PC-3 (cell line): ENCODE results near the gene HIVEP3. TPM values are rescaled to one million over a fixed set of nuclear protein-coding genes. Genes with fewer than 3 reads are reported as not detected.

Experiments used
- ATAC-seq: fragments of 200-7000 bp; cut with Tn5 transposase; 2 replicates; pipeline ENCODE4 v1.9.1; 2020; ENCODE audit warnings: mild to moderate bottlenecking, moderate library complexity
- BruUV-seq: library from RNA; stranded (reverse); fragments of 400-500 nt; replicated peaks from 2 replicates; lab custom pipeline; 2021; lab: Mats Ljungman, UMichigan
- CTCF ChIA-PET: fragments of 300-600 bp; sonication (Branson Sonifier 250); formaldehyde crosslinking; loops from one replicate; lab custom pipeline; 2022; ENCODE audit warnings: antibody characterized with exemption; lab: Charles Lee
- POLR2A ChIA-PET: fragments of 300-600 bp; sonication (Branson Sonifier 250); formaldehyde crosslinking; loops from one replicate; lab custom pipeline; 2022; ENCODE audit warnings: antibody characterized with exemption; ENCODE audit not compliant: unreplicated experiment; lab: Charles Lee
- DNase-seq: peaks from one replicate; pipeline ENCODE4 v3.0.0-alpha.2; 2015
- H2AFZ ChIP-seq: fragments of 300-600 bp; sonication (generic); 2 replicates; pipeline ENCODE4 v1.6.0; 2016; ENCODE audit warnings: antibody characterized with exemption, low read length
- H3F3A ChIP-seq: fragments of 300-600 bp; sonication (generic); one replicate; pipeline ENCODE4 v1.6.0; 2017; ENCODE audit warnings: antibody characterized with exemption, low read length, control low read depth, mild to moderate bottlenecking; ENCODE audit not compliant: unreplicated experiment
- H3K27ac ChIP-seq: fragments of 300-600 bp; sonication (generic); 2 replicates; pipeline ENCODE4 v1.5.1; 2016; ENCODE audit warnings: mild to moderate bottlenecking, low read length
- H3K27me3 ChIP-seq: fragments of 300-600 bp; sonication (generic); 2 replicates; pipeline ENCODE4 v1.6.1; 2016; ENCODE audit warnings: low read length, mixed read lengths
- H3K36me3 ChIP-seq: fragments of 300-600 bp; sonication (generic); 2 replicates; pipeline ENCODE4 v1.6.1; 2016; ENCODE audit warnings: low read depth, mixed run types, low read length, mixed read lengths
- H3K4me1 ChIP-seq: fragments of 300-600 bp; sonication (generic); 2 replicates; pipeline ENCODE4 v1.5.1; 2016; ENCODE audit warnings: low read length; ENCODE audit not compliant: insufficient read depth
- H3K4me2 ChIP-seq: fragments of 300-600 bp; sonication (generic); 2 replicates; pipeline ENCODE4 v1.6.0; 2016; ENCODE audit warnings: low read length
- H3K4me3 ChIP-seq: fragments of 300-600 bp; sonication (generic); 2 replicates; pipeline ENCODE4 v1.5.1; 2016; ENCODE audit warnings: mild to moderate bottlenecking, low read length, mixed read lengths
- H3K79me2 ChIP-seq: fragments of 300-600 bp; sonication (generic); 2 replicates; pipeline ENCODE4 v1.6.1; 2017; ENCODE audit warnings: low read length, mixed read lengths
- H3K9ac ChIP-seq: fragments of 300-600 bp; sonication (generic); 2 replicates; pipeline ENCODE4 v1.6.0; 2016; ENCODE audit warnings: mild to moderate bottlenecking, low read length
- H3K9me2 ChIP-seq: fragments of 300-600 bp; sonication (generic); replicated peaks from 2 replicates; pipeline ENCODE4 v1.6.1; 2016; ENCODE audit warnings: mixed run types, low read length, mixed read lengths
- H3K9me3 ChIP-seq: fragments of 300-600 bp; sonication (generic); 2 replicates; pipeline ENCODE4 v1.6.1; 2016; ENCODE audit warnings: low read length, mixed read lengths
- H4K20me1 ChIP-seq: fragments of 300-600 bp; sonication (generic); 2 replicates; pipeline ENCODE4 v1.6.1; 2016; ENCODE audit warnings: low read length, mixed read lengths
- EZH2 ChIP-seq: fragments of 300-600 bp; sonication (generic); IDR thresholded peaks from one replicate; pipeline ENCODE4 v1.6.1; 2017; ENCODE audit warnings: antibody characterized with exemption, mild to moderate bottlenecking, low read length; ENCODE audit not compliant: unreplicated experiment
- EZH2phosphoT487 ChIP-seq: fragments of 300-600 bp; sonication (generic); IDR thresholded peaks from 2 replicates; pipeline ENCODE4 v1.6.1; 2018; ENCODE audit warnings: mild to moderate bottlenecking, antibody characterized with exemption, low read length, borderline replicate concordance
- intact Hi-C: fragments of 100-400 bp; cut with micrococcal nuclease; formaldehyde crosslinking; loops from 2 replicates; pipeline ENCODE4 v1.9.0; 2023
- total RNA-seq: library from RNA; depleted of rRNA; stranded (reverse); fragments of >200 nt; gene quantifications from 2 replicates; pipeline ENCODE4 v1.2.3, GENCODE V29; 2014
- TF ChIP-seq, protein P1 (sequence below): fragments of 300-600 bp; sonication (generic); conservative IDR thresholded peaks from 2 replicates; pipeline ENCODE4 v1.5.1; 2017; ENCODE audit warnings: antibody characterized with exemption, low read depth, mild to moderate bottlenecking, low read length

Gene HIVEP3
- total RNA-seq, 1 experiment from 2014 or later: 9.8 TPM

DNA sequence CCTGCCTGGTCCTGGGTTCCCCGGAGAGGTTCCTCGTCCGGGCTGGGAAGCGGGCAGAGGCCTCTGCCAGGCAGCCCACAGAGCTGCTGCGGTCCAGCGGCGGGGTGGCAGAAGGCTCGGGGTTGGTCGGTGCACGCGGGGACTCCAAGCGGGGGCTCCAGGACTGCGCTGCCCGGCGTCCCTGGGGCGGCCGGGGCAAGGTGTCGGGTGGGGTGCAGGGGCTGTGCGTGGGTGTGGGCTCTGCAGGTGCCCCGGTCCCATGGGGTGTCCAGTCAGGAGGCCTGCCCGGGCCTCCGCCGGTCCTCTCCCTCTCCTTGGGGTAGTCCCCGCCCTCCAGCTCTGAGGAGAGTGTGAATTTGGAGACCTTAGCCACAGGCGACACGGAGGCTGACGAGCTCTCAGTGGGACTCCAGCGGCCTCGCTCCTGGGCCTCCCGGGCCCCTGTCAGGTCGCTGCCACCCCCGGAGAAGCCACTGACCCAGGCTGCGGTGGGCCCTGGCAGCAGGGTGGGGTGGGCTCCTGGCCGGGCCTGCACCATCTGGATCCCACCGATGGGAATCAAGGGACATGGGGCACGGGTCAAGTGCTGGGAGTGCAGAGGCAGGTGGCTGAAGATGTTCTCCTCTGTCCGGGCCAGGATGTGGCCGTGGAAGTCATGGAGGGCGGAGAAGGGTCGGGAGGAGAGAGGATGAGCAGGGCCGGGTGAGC lies 408.0 kb downstream of the HIVEP3 start:
- Histone ChIP-seq H3K9me3 (no peaks in the 10 kb centered on the region), H4K20me1 (no peaks in the 10 kb centered on the region), H3K4me1 (peaks cover 20% of the 10 kb centered on the region), H2AFZ (no peak overlapping the region), H3K4me2 (no peak overlapping the region), H3K27ac (no peak overlapping the region), H3F3A (peaks cover 7% of the 10 kb centered on the region), H3K79me2 (no peaks in the 10 kb centered on the region), H3K36me3 (no peaks in the 10 kb centered on the region), H3K27me3 (no peaks in the 10 kb centered on the region), H3K9me2 (no peaks in the 10 kb centered on the region), H3K4me3 (no peak overlapping the region), H3K9ac (no peak overlapping the region)
- BruUV-seq: no TSS peak
- TF ChIP-seq EZH2: no peak
- no peak for TF ChIP-seq EZH2phosphoT487
- TF ChIP-seq, protein P1, sequence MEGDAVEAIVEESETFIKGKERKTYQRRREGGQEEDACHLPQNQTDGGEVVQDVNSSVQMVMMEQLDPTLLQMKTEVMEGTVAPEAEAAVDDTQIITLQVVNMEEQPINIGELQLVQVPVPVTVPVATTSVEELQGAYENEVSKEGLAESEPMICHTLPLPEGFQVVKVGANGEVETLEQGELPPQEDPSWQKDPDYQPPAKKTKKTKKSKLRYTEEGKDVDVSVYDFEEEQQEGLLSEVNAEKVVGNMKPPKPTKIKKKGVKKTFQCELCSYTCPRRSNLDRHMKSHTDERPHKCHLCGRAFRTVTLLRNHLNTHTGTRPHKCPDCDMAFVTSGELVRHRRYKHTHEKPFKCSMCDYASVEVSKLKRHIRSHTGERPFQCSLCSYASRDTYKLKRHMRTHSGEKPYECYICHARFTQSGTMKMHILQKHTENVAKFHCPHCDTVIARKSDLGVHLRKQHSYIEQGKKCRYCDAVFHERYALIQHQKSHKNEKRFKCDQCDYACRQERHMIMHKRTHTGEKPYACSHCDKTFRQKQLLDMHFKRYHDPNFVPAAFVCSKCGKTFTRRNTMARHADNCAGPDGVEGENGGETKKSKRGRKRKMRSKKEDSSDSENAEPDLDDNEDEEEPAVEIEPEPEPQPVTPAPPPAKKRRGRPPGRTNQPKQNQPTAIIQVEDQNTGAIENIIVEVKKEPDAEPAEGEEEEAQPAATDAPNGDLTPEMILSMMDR: no peak
- CTCF ChIA-PET: no interaction called here
- intact Hi-C loops: no loop called here
- DNase-seq (no peak), ATAC-seq (no peak)
- POLR2A ChIA-PET: no interaction called here

DNA sequence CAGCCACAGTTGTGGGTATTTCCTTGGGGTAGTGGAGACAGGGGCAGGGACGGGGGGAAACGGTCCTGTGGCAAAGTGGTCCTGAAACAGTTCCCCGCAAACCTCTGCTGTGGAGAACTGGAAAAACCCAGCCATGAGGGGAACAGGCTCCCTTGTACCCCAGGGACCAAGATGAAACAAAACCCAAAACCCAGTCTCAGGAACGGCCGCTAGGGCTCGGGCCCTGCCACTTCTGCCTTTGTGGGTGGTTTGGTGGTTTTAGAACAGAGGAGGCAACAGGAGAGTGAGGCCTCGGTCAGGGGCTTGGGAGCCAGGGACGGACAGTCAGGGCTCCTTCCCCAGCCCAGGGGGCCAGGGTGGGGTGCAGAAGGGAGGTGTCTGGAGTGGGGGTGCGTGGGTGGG lies 409.5 kb downstream of the HIVEP3 start:
- H2AFZ ChIP-seq: no peak overlapping the region
- H3K9me2 ChIP-seq: no peaks in the 10 kb centered on the region
- TF ChIP-seq EZH2phosphoT487 (no peak), EZH2 (no peak)
- TF ChIP-seq, protein P1: no peak
- no TSS peak for BruUV-seq
- peaks cover 10% of the 10 kb centered on the region for H3K4me1 ChIP-seq
- intact Hi-C loops: no loop called here
- no peak for DNase-seq
- H3K27me3 ChIP-seq: no peaks in the 10 kb centered on the region
- POLR2A ChIA-PET: no interaction called here
- no peaks in the 10 kb centered on the region for H3K9me3 ChIP-seq
- H4K20me1 ChIP-seq: no peaks in the 10 kb centered on the region
- no peak overlapping the region for H3K4me3 ChIP-seq
- no peaks in the 10 kb centered on the region for H3K79me2 ChIP-seq
- CTCF ChIA-PET: no interaction called here
- H3K4me2 ChIP-seq: no peak overlapping the region
- no peaks in the 10 kb centered on the region for H3K36me3 ChIP-seq
- H3K9ac ChIP-seq: no peak overlapping the region
- no peaks in the 10 kb centered on the region for H3F3A ChIP-seq
- ATAC-seq: no peak
- H3K27ac ChIP-seq: no peak overlapping the region

GRCh38 chr1:41508290-41508689 lies 410.4 kb downstream of the HIVEP3 start:
- Histone ChIP-seq H3K9ac (no peak overlapping the region), H3K9me2 (no peaks in the 10 kb centered on the region), H3K27ac (no peak overlapping the region), H3K4me1 (peaks cover 11% of the 10 kb centered on the region), H3K79me2 (no peaks in the 10 kb centered on the region), H3K9me3 (no peaks in the 10 kb centered on the region), H3F3A (no peaks in the 10 kb centered on the region), H3K27me3 (no peaks in the 10 kb centered on the region), H3K36me3 (no peaks in the 10 kb centered on the region), H3K4me3 (no peak overlapping the region), H2AFZ (no peak overlapping the region), H4K20me1 (no peaks in the 10 kb centered on the region), H3K4me2 (no peak overlapping the region)
- ChIA-PET POLR2A (no interaction called here), CTCF (no interaction called here)
- ATAC-seq (no peak), DNase-seq (no peak)
- TF ChIP-seq EZH2phosphoT487 (no peak), EZH2 (no peak)
- TF ChIP-seq, protein P1: no peak
- intact Hi-C loops: no loop called here
- BruUV-seq: no TSS peak
